Lower leg skin (tissue), 3 donors: ENCODE measurements around the gene ALOXE3.

Source experiments
- POLR2A ChIP-seq, 2 donors: fragments of 450-650 bp; IDR thresholded peaks; one replicate each; pipeline ENCODE4 v1.6.1; 2016 to 2017; ENCODE audit warnings: antibody characterized with exemption in 2 of 2, mild to moderate bottlenecking in 1 of 2, moderate library complexity in 1 of 2
- TF ChIP-seq, protein P1 (sequence below), 3 donors: fragments of 450-650 bp; IDR thresholded peaks; one replicate each; pipeline ENCODE4 v1.5.1; 2016; ENCODE audit warnings: antibody characterized with exemption in 3 of 3, mild to moderate bottlenecking in 3 of 3, moderate library complexity in 2 of 3

DNA sequence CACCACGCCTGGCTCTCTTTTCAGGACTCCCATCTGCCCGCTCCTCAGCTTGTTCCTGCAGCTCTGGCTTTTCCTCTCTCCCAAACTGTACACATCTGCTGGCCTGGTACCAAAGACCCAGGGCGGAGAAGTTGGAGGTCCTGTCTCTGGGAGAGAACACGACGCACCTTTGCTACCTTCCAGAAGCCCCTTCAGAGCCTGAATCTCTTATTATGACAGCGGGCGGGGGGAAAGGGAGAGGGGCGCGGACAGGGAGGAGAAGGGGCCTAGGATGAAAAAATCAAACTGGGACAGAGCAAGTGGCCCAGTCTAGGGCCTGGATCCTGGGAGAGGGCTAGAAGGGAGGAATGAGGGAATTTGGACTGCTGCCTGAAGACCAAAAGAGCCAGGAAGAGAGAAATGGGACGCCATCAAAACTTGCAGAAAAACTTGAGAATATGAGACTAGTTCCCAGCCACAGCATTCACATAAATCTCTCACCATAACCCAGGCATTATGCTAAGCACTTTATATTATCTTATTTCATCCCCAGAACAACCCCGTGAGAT lies 36.4 kb upstream of the ALOXE3 start:
- TF ChIP-seq POLR2A (IDR thresholded peaks at IDR 0.05) = no peak
- TF ChIP-seq, protein P1, sequence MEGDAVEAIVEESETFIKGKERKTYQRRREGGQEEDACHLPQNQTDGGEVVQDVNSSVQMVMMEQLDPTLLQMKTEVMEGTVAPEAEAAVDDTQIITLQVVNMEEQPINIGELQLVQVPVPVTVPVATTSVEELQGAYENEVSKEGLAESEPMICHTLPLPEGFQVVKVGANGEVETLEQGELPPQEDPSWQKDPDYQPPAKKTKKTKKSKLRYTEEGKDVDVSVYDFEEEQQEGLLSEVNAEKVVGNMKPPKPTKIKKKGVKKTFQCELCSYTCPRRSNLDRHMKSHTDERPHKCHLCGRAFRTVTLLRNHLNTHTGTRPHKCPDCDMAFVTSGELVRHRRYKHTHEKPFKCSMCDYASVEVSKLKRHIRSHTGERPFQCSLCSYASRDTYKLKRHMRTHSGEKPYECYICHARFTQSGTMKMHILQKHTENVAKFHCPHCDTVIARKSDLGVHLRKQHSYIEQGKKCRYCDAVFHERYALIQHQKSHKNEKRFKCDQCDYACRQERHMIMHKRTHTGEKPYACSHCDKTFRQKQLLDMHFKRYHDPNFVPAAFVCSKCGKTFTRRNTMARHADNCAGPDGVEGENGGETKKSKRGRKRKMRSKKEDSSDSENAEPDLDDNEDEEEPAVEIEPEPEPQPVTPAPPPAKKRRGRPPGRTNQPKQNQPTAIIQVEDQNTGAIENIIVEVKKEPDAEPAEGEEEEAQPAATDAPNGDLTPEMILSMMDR (IDR thresholded peaks at IDR 0.05) = no peak
